Skeletal muscle satellite cell (primary cell): Measurements from ENCODE around the gene TNNT1. TPM values are rescaled to one million over a fixed set of nuclear protein-coding genes. Genes with fewer than 3 reads are reported as not detected.

Experiments used
- small RNA-seq: library from RNA; depleted of rRNA; stranded (forward); fragments of <200 nt; gene quantifications from one replicate; pipeline ENCODE3, GENCODE V24; 2012

Gene TNNT1

Small RNA genes within 50 kb of the gene (small RNA-seq; reads per million reads assigned to genes)
- not detected for gene MIR7975
- gene RF01210 = not detected
